Smooth muscle cell (in vitro differentiated cells): ENCODE data around the gene CYP39A1. TPM values are rescaled to one million over a fixed set of nuclear protein-coding genes. Genes with fewer than 3 reads are reported as not detected.

ENCODE experiments used
- DNase-seq: peaks from one replicate; lab custom pipeline; 2025; ENCODE audit not compliant: unreplicated experiment; lab: John Stamatoyannopoulos, UW
- H2AFZ ChIP-seq: fragments of 200-600 bp; sonication (generic); 2 replicates; pipeline ENCODE4 v1.6.0; 2016; ENCODE audit warnings: antibody characterized with exemption, low read depth, mild to moderate bottlenecking
- H3F3A ChIP-seq: fragments of 200-600 bp; sonication (generic); 2 replicates; pipeline ENCODE4 v1.6.0; 2017; ENCODE audit warnings: antibody characterized with exemption, low read depth
- H3K27ac ChIP-seq: fragments of 200-600 bp; sonication (generic); 2 replicates; pipeline ENCODE4 v1.5.1; 2016; ENCODE audit warnings: low read depth, mild to moderate bottlenecking
- H3K27me3 ChIP-seq: fragments of 200-600 bp; sonication (generic); 2 replicates; pipeline ENCODE4 v1.6.1; 2016; ENCODE audit warnings: low read depth, mild to moderate bottlenecking
- H3K36me3 ChIP-seq: fragments of 200-600 bp; sonication (generic); 2 replicates; pipeline ENCODE4 v1.5.1; 2016; ENCODE audit warnings: low read depth
- H3K4me1 ChIP-seq: fragments of 200-600 bp; sonication (generic); 2 replicates; pipeline ENCODE4 v1.5.1; 2016; ENCODE audit warnings: low read depth
- H3K4me2 ChIP-seq: fragments of 200-600 bp; sonication (generic); 2 replicates; pipeline ENCODE4 v1.6.0; 2016; ENCODE audit warnings: mild to moderate bottlenecking
- H3K4me3 ChIP-seq: fragments of 200-600 bp; sonication (generic); 2 replicates; pipeline ENCODE4 v1.5.1; 2016; ENCODE audit warnings: mild to moderate bottlenecking
- H3K79me2 ChIP-seq: fragments of 200-600 bp; sonication (generic); 2 replicates; pipeline ENCODE4 v1.6.0; 2016; ENCODE audit warnings: low read depth, mild to moderate bottlenecking
- H3K9ac ChIP-seq: fragments of 200-600 bp; sonication (generic); 2 replicates; pipeline ENCODE4 v1.6.0; 2016; ENCODE audit warnings: low read depth
- H3K9me3 ChIP-seq: fragments of 200-600 bp; sonication (generic); replicated peaks from 2 replicates; pipeline ENCODE4 v1.5.1; 2016; ENCODE audit warnings: low read depth
- H4K20me1 ChIP-seq: fragments of 200-600 bp; sonication (generic); 2 replicates; pipeline ENCODE4 v1.6.0; 2016; ENCODE audit warnings: low read depth
- CTCF ChIP-seq: fragments of 200-600 bp; sonication (generic); IDR thresholded peaks from 2 replicates; pipeline ENCODE4 v1.5.1; 2017; ENCODE audit warnings: borderline replicate concordance, mild to moderate bottlenecking, antibody characterized with exemption; ENCODE audit not compliant: insufficient read depth, poor library complexity, severe bottlenecking
- WGBS: methylation state at CpG from one replicate; pipeline ENCODE4 v1.1.7; 2016; ENCODE audit warnings: low lambda C conversion rate; 5-methylcytosine and 5-hydroxymethylcytosine counted together
- polyA plus RNA-seq: library from polyadenylated mRNA; unstranded; fragments of >200 nt; fragmentation: Nextera tagmentation; extraction: Ambion mirVana; gene quantifications from 2 replicates; pipeline ENCODE4 v1.2.1, GENCODE V29; 2016
- total RNA-seq: library from RNA; depleted of rRNA; stranded (reverse); fragments of >200 nt; gene quantifications from 2 replicates; pipeline ENCODE4 v1.2.3, GENCODE V29; 2014

CYP39A1 gene
- total and polyA plus RNA-seq, 2 experiments from 2014 or later = 0.40 to 0.63 TPM

DNA sequence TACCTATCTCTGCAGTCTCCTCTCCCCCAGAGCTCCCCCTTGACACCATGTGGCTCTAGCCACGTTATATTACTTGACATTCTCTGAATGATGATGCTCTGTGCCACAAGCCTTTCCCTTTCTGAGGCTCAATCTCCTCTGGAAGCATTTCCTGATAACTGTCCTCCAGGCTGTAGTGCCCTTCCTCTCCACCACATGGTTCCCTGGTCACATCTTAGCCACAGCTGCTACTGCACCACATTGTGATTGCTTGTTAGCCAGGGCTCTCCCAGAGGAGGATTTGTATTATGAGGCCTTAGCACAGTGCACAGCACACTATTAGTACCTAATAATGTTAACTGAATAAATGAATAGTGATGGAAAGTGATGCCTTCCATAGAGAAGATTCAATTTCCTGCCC, 97.5 kb downstream of the CYP39A1 start:
- no peak overlapping the region for H3K4me2 ChIP-seq
- peaks cover 8% of the 10 kb centered on the region for H3K27me3 ChIP-seq
- no peak overlapping the region for H3K27ac ChIP-seq
- no peak for DNase-seq
- no peaks in the 10 kb centered on the region for H3K36me3 ChIP-seq
- no peaks in the 10 kb centered on the region for H3K79me2 ChIP-seq
- no peak overlapping the region for H3K4me3 ChIP-seq
- no peaks in the 10 kb centered on the region for H3K4me1 ChIP-seq
- WGBS = 48% methylated on average over 1 of the region's 1 CpG
- no peaks in the 10 kb centered on the region for H4K20me1 ChIP-seq
- H2AFZ ChIP-seq = no peak overlapping the region
- H3F3A ChIP-seq = no peaks in the 10 kb centered on the region
- H3K9ac ChIP-seq = no peak overlapping the region
- no peaks in the 10 kb centered on the region for H3K9me3 ChIP-seq
- no peak for TF ChIP-seq CTCF

DNA sequence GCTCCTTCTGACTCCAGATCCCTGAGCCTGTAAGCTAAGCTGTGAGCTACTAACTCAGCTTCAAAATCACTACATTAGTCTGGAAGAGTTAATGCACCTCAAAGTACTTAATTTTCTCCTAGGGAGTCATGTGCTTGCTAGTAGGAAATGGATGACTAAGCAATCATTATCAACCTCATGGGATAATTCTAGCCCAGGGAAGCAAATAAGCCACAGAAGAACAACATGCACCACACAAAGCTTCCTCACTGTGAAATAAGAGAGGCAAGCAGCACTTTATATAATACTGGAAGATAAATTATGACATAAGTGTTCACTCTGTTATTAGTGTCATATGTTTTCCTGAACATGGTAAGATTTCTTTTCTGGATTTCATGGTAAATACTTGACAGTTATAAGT, 103.5 kb downstream of the CYP39A1 start:
- Histone ChIP-seq H3K36me3 (no peaks in the 10 kb centered on the region), H4K20me1 (no peaks in the 10 kb centered on the region), H3K9ac (no peak overlapping the region), H3K27ac (no peak overlapping the region), H2AFZ (no peak overlapping the region), H3K27me3 (no peaks in the 10 kb centered on the region), H3K79me2 (no peaks in the 10 kb centered on the region), H3K9me3 (no peaks in the 10 kb centered on the region), H3F3A (no peaks in the 10 kb centered on the region), H3K4me1 (no peaks in the 10 kb centered on the region), H3K4me2 (no peak overlapping the region), H3K4me3 (no peak overlapping the region)
- TF ChIP-seq CTCF = no peak
- no peak for DNase-seq

DNA sequence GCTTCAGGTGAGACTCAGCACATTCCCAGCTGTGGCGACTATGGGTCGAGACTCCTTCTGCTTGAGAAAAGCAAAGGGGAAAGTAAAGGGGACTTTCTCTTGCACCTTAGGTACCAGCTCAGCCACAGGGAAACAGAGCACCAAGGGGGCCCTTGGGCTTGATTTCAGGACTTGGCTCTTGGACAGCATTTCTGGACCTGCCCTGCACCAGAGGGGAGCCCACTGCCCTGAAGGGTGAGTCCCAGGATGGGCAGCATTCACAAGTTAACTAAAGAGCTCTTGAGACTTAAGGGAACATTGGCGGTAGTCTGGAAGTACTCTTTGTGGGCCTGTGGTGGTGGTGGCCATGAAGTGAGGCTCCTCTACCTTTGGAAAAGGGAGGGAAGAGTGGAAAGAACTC, 111.1 kb downstream of the CYP39A1 start:
- no peak overlapping the region for H2AFZ ChIP-seq
- no peaks in the 10 kb centered on the region for H4K20me1 ChIP-seq
- H3K4me2 ChIP-seq = no peak overlapping the region
- H3K36me3 ChIP-seq = no peaks in the 10 kb centered on the region
- no peak for DNase-seq
- WGBS = 94% methylated on average over 3 of the region's 3 CpGs
- H3K79me2 ChIP-seq = no peaks in the 10 kb centered on the region
- H3K9me3 ChIP-seq = no peaks in the 10 kb centered on the region
- H3K9ac ChIP-seq = no peak overlapping the region
- H3K27ac ChIP-seq = no peak overlapping the region
- no peaks in the 10 kb centered on the region for H3K4me1 ChIP-seq
- H3K27me3 ChIP-seq = no peaks in the 10 kb centered on the region
- no peak overlapping the region for H3K4me3 ChIP-seq
- no peak for TF ChIP-seq CTCF
- no peaks in the 10 kb centered on the region for H3F3A ChIP-seq

- no peak for TF ChIP-seq CTCF
- H3K27ac ChIP-seq = no peak overlapping the region
- H3K4me2 ChIP-seq = no peak overlapping the region
- H2AFZ ChIP-seq = no peak overlapping the region
- no peaks in the 10 kb centered on the region for H3K36me3 ChIP-seq
- 92% methylated on average over 2 of the region's 2 CpGs for WGBS
- no peak overlapping the region for H3K9ac ChIP-seq
- no peak for DNase-seq
- H3F3A ChIP-seq = no peaks in the 10 kb centered on the region
- H3K9me3 ChIP-seq = no peaks in the 10 kb centered on the region
- no peaks in the 10 kb centered on the region for H4K20me1 ChIP-seq
- H3K79me2 ChIP-seq = no peaks in the 10 kb centered on the region
- H3K4me1 ChIP-seq = no peaks in the 10 kb centered on the region
- no peak overlapping the region for H3K4me3 ChIP-seq
- H3K27me3 ChIP-seq = no peaks in the 10 kb centered on the region
Observed at GRCh38 chr6:46539866-46540265, 112.8 kb downstream of the CYP39A1 start.
